MM.1S (cell line): ENCODE measurements around the gene AXIN2.

ENCODE experiments used
- DNase-seq: peaks from one replicate; pipeline ENCODE4 v3.0.0-alpha.2; 2015
- H2AFZ ChIP-seq: fragments of 300-600 bp; sonication (generic); 2 replicates; pipeline ENCODE4 v1.6.0; 2016; ENCODE audit warnings: antibody characterized with exemption, low read length
- H3F3A ChIP-seq: fragments of 300-600 bp; sonication (generic); 2 replicates; pipeline ENCODE4 v1.6.1; 2016; ENCODE audit warnings: mild to moderate bottlenecking, antibody characterized with exemption, low read length, moderate library complexity, mixed read lengths; ENCODE audit not compliant: insufficient read depth
- H3K27ac ChIP-seq: fragments of 300-600 bp; sonication (generic); 2 replicates; pipeline ENCODE4 v1.5.1; 2016; ENCODE audit warnings: mild to moderate bottlenecking, low read length
- H3K27me3 ChIP-seq: fragments of 300-600 bp; sonication (generic); replicated peaks from 2 replicates; pipeline ENCODE4 v1.6.0; 2016; ENCODE audit warnings: low read length; ENCODE audit not compliant: insufficient read depth
- H3K36me3 ChIP-seq: fragments of 300-600 bp; sonication (generic); replicated peaks from 2 replicates; pipeline ENCODE4 v1.6.1; 2016; ENCODE audit warnings: mild to moderate bottlenecking, low read length, mixed read lengths; ENCODE audit not compliant: insufficient read depth
- H3K4me1 ChIP-seq: fragments of 300-600 bp; sonication (generic); 2 replicates; pipeline ENCODE4 v1.6.1; 2016; ENCODE audit warnings: low read length, mixed read lengths
- H3K4me2 ChIP-seq: fragments of 300-600 bp; sonication (generic); 2 replicates; pipeline ENCODE4 v1.6.0; 2016; ENCODE audit warnings: low read depth, low read length
- H3K4me3 ChIP-seq: fragments of 300-600 bp; sonication (generic); 2 replicates; pipeline ENCODE4 v1.5.1; 2016; ENCODE audit warnings: low read length, mixed read lengths
- H3K79me2 ChIP-seq: fragments of 300-600 bp; sonication (generic); 2 replicates; pipeline ENCODE4 v1.6.1; 2016; ENCODE audit warnings: mixed run types, low read length, mixed read lengths
- H3K9ac ChIP-seq: fragments of 300-600 bp; sonication (generic); 2 replicates; pipeline ENCODE4 v1.6.1; 2016; ENCODE audit warnings: low read length, mixed read lengths
- H3K9me2 ChIP-seq: fragments of 300-600 bp; sonication (generic); replicated peaks from 2 replicates; pipeline ENCODE4 v1.6.1; 2016; ENCODE audit warnings: mild to moderate bottlenecking, low read length, mixed read lengths; ENCODE audit not compliant: insufficient read depth
- H3K9me3 ChIP-seq: fragments of 300-600 bp; sonication (generic); replicated peaks from 2 replicates; pipeline ENCODE4 v1.6.1; 2016; ENCODE audit warnings: mild to moderate bottlenecking, low read length, mixed read lengths; ENCODE audit not compliant: insufficient read depth
- H4K20me1 ChIP-seq: fragments of 300-600 bp; sonication (generic); 2 replicates; pipeline ENCODE4 v1.6.1; 2016; ENCODE audit warnings: mild to moderate bottlenecking, low read length, moderate library complexity, mixed read lengths; ENCODE audit not compliant: insufficient read depth
- CTCF ChIP-seq: fragments of 300-600 bp; sonication (generic); IDR thresholded peaks from 2 replicates; pipeline ENCODE4 v1.5.1; 2016; ENCODE audit warnings: antibody characterized with exemption, low read length, mixed read lengths
- EZH2 ChIP-seq: fragments of 300-600 bp; sonication (generic); optimal IDR thresholded peaks from 2 replicates; pipeline ENCODE3; 2017; ENCODE audit warnings: low read depth, mild to moderate bottlenecking, antibody characterized with exemption, low read length, mixed read lengths
- EZH2phosphoT487 ChIP-seq: fragments of 300-600 bp; sonication (generic); IDR thresholded peaks from 2 replicates; pipeline ENCODE4 v1.6.1; 2018; ENCODE audit warnings: antibody characterized with exemption, low read length

Gene AXIN2

GRCh38 chr17:65572581-65573281 lies 11.3 kb upstream of the AXIN2 start:
- no peaks in the 10 kb centered on the region for H3K27me3 ChIP-seq
- H3K9me2 ChIP-seq: no peaks in the 10 kb centered on the region
- H3K4me3 ChIP-seq: no peak overlapping the region
- H3K79me2 ChIP-seq: no peaks in the 10 kb centered on the region
- H2AFZ ChIP-seq: no peak overlapping the region
- no peak overlapping the region for H3K9ac ChIP-seq
- H4K20me1 ChIP-seq: no peaks in the 10 kb centered on the region
- DNase-seq: no peak
- H3F3A ChIP-seq: no peaks in the 10 kb centered on the region
- no peaks in the 10 kb centered on the region for H3K4me1 ChIP-seq
- H3K27ac ChIP-seq: no peak overlapping the region
- TF ChIP-seq EZH2 (no peak), CTCF (no peak), EZH2phosphoT487 (no peak)
- H3K4me2 ChIP-seq: no peak overlapping the region
- no peaks in the 10 kb centered on the region for H3K9me3 ChIP-seq
- no peaks in the 10 kb centered on the region for H3K36me3 ChIP-seq

- Histone ChIP-seq H3K36me3 (no peaks in the 10 kb centered on the region), H3K27ac (no peak overlapping the region), H3K9ac (no peak overlapping the region), H3K4me2 (no peak overlapping the region), H3K9me3 (no peaks in the 10 kb centered on the region), H3K27me3 (no peaks in the 10 kb centered on the region), H3K9me2 (no peaks in the 10 kb centered on the region), H4K20me1 (no peaks in the 10 kb centered on the region), H3F3A (no peaks in the 10 kb centered on the region), H3K4me3 (no peak overlapping the region), H2AFZ (no peak overlapping the region), H3K79me2 (no peaks in the 10 kb centered on the region), H3K4me1 (no peaks in the 10 kb centered on the region)
- DNase-seq: no peak
- TF ChIP-seq EZH2 (no peak), CTCF (no peak), EZH2phosphoT487 (no peak)
These were observed 10.7 kb upstream of the AXIN2 start for GRCh38 chr17:65572186-65572580.

- no peaks in the 10 kb centered on the region for H3K27me3 ChIP-seq
- H3K79me2 ChIP-seq: no peaks in the 10 kb centered on the region
- no peak overlapping the region for H3K4me3 ChIP-seq
- H2AFZ ChIP-seq: no peak overlapping the region
- no peaks in the 10 kb centered on the region for H3K9me2 ChIP-seq
- H3K4me1 ChIP-seq: peaks cover 16% of the 10 kb centered on the region
- TF ChIP-seq EZH2 (no peak), EZH2phosphoT487 (no peak), CTCF (no peak)
- no peak for DNase-seq
- no peak overlapping the region for H3K27ac ChIP-seq
- 0 out of 2 replicates have a peak, but pooled peaks cover 3% of the 10 kb centered on the region for H3F3A ChIP-seq
- H3K9me3 ChIP-seq: no peaks in the 10 kb centered on the region
- H4K20me1 ChIP-seq: no peaks in the 10 kb centered on the region
- H3K36me3 ChIP-seq: no peaks in the 10 kb centered on the region
- H3K4me2 ChIP-seq: no peak overlapping the region
- H3K9ac ChIP-seq: no peak overlapping the region
These were observed 7.5 kb upstream of the AXIN2 start for GRCh38 chr17:65568918-65569317.
